NOMO-1 treated with dmso at 0.1 percent for 144 hours (cell line): ENCODE data around the gene OSBPL6.
"Not testable (repeated sequence)": the region's sequence is repeated elsewhere in the genome, so short reads cannot be mapped to it uniquely, and the experiment has no call there.

ENCODE experiments used
- DNase-seq: peaks from one replicate; lab custom pipeline; 2025; ENCODE audit not compliant: unreplicated experiment; lab: John Stamatoyannopoulos, UW

The OSBPL6 gene

DNA sequence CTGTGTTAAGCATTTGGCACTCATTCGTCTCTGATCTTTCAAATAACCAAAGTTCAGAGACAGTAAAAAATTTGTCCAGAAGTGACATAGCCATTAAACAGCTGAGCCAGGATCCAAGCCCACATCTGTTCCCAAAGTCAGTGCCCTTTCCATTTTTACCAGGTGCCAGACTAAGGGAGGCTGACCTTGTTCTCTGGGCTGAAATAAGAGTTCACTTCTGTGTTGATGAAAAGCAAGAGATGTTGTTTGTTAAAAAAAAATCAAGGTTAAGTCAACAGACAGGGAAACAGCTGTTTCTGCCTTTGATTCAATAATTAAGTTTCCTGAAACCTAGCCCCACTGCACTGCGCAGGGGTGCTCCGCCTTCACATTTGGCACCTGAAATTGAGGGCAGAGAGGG lies 139.5 kb downstream of the OSBPL6 start:
- no peak for DNase-seq

- no peak for DNase-seq
These were observed 140.9 kb downstream of the OSBPL6 start for GRCh38 chr2:178335230-178335629.

DNA sequence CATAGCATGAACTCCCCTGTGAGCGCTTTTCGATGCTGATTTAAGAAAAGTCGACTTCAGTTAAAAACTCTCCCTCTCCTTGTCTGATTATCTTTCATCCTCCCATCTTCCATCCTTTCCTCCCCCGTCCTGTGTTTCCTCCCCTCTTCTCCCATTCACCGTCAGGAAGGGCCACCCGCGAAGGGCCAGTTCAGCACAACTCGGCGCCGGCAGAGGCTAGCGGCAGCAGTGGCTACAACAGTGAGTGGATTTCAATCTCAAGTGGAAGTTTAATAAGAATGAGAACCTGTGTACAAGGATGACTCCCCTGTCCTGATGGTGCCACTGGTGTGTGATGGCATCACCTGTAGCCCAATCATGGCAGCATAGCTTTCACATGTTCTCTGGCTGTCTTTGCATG lies 149.8 kb downstream of the OSBPL6 start:
- no peak for DNase-seq

- DNase-seq = no peak
These were observed 151.6 kb downstream of the OSBPL6 start for GRCh38 chr2:178345951-178346350.

GRCh38 chr2:178350051-178350450 lies 155.7 kb downstream of the OSBPL6 start:
- no peak for DNase-seq

GRCh38 chr2:178357704-178358103 lies 163.4 kb downstream of the OSBPL6 start:
- DNase-seq = not testable (repeated sequence)

- DNase-seq = no peak
These were observed 165.0 kb downstream of the OSBPL6 start for GRCh38 chr2:178359192-178359912.

- DNase-seq = no peak
These were observed 167.3 kb downstream of the OSBPL6 start for GRCh38 chr2:178361588-178361987.

GRCh38 chr2:178363252-178363651 lies 168.9 kb downstream of the OSBPL6 start:
- no peak for DNase-seq

DNA sequence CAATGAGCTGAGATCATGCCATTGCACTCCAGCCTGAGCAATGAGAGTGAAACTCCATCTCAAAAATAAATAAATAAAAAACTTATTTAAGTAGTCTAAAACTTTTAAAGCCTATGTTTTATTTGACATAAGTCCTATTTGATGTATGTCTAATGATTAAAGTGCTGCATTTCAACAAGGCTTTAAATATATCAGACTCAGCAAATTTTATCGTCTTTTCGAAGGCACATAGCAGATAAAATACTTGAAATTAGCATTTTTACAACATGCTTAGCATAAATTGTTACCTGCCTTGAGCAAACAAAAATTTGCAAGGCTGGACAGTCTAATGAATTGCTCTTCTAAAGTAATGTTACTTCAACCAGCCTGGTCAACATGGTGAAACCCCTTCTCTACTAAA lies 170.8 kb downstream of the OSBPL6 start:
- DNase-seq = no peak

- DNase-seq = no peak
These were observed 172.1 kb downstream of the OSBPL6 start for GRCh38 chr2:178366412-178366811.

- DNase-seq = no peak
These were observed 173.0 kb downstream of the OSBPL6 start for GRCh38 chr2:178367344-178367743.

GRCh38 chr2:178374865-178375264 lies 180.6 kb downstream of the OSBPL6 start:
- no peak for DNase-seq

DNA sequence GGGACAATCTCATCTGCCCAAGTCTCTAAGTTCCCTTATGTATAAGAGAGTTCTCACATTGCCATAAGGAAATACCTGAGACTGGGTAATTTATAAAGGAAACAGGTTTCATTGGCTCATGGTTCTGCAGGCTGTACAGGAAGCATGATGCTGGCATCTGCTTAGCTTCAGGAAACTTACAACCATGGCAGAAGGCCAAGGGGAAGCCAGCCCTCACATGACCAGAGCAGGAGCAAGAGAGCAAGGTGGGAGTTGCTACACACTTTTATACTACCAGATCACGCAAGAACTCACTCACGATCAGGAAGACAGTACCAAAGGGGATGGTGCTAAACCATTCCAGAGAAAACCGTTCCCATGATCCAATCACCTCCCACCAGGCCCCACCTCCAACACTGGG lies 182.7 kb downstream of the OSBPL6 start:
- DNase-seq = no peak

GRCh38 chr2:178379162-178380004 lies 185.1 kb downstream of the OSBPL6 start:
- DNase-seq = no peak

DNA sequence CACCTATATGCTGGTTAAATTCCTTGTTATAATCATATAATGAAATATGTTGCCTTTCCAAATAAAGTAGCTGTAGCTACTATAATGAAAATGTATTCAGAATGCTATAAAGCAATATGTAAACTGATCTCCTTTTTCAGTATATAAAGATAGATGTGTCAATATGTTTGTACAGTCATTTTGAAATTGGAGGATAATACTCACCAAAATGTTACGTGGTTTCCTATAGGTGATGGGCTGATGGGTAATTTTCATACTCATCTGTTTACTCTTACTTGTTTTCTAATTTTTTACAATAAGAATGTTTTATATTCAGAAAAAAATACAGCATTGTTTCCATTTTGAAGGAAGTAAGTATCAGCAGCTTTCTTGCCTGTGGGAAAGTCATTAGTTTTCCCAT lies 186.5 kb downstream of the OSBPL6 start:
- no peak for DNase-seq

GRCh38 chr2:178383718-178384117 lies 189.4 kb downstream of the OSBPL6 start:
- DNase-seq = no peak

GRCh38 chr2:178385595-178386148 lies 191.4 kb downstream of the OSBPL6 start:
- no peak for DNase-seq

DNA sequence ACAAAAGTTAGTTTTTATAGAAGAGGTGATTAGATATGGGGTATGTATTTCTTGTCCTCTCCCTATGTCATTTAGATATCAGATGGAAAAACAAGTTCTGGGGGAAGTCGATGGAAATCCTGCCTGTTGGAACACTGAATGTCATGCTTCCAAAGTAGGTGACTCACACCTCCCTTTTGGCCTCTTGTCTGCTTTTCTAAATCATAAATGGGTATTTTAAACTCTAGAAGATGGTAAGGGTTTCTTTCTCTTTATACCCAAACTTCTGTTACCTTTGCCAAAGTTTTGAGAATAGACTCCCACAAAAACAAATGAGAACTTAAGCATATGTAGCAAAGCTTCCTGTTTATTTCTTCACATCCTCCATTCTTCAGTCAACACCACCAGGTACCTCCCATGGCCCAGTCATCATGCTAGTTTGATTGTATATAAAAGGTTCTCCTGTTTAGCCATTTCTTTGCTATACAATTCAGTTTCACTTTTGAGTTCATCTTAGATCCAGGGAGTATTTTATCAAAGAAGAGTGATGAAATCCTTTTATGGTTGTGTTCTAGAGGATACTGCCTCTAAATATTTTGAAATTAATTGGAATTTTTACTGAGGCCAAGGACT lies 192.8 kb downstream of the OSBPL6 start:
- DNase-seq = no peak

DNA sequence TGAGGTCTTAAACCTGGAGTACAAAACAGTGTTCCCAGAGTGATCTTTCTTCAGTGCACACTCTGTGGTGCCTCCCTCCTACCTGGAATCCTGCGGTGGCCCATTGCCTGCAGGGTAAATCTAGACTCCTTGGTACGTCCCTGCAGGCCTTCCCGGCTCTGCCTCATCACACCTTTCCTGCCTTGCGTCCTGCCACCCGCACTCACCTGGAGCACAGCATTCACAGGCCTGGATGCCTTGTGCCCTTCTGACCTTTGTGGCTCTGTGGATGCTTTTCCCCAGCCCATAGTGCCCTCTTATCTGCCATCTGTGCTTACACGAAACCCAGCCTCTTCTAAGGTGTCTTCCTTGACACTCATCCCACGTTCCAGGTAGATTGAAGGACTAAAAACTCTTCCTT lies 194.0 kb downstream of the OSBPL6 start:
- DNase-seq = no peak

- DNase-seq = no peak
These were observed 197.4 kb downstream of the OSBPL6 start for GRCh38 chr2:178391701-178392100.

DNA sequence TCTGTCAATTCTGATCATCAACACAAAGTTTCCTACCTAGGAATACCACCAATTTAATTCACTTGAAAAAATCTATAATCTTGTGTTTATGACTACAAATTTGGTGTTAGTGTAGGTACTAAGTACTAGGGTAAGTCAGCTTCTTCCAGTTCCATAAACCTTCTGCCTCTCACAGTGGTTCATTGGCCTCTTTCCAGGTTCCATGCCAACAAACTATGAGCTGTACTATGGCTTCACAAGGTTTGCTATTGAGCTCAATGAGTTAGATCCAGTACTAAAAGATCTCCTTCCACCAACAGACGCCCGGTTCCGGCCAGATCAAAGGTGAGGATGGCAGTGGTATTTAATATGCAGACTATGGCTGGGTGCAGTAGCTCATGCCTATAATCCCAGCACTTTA lies 197.9 kb downstream of the OSBPL6 start:
- no peak for DNase-seq
